ENCODE measurements around the gene PDE6C.

DNA sequence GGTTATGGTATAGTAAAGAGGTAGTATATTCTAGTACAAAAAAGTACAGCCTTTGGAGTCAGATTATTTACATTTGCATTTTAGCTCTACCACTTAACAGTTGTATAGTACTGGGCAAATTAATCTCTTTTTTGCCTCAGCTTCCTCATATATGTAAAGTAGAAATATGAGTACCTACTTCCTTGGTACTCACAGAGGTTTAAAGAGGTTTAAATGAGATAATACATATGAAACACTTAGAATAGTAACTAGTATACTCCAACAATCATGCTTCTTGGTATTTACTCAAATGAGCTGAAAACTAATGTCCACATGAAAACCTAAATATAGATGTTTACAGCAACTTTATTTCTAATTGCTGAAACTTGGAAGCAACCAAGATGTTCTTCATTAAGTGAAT, 75.4 kb downstream of the PDE6C start:
- TF ChIP-seq, protein P1, sequence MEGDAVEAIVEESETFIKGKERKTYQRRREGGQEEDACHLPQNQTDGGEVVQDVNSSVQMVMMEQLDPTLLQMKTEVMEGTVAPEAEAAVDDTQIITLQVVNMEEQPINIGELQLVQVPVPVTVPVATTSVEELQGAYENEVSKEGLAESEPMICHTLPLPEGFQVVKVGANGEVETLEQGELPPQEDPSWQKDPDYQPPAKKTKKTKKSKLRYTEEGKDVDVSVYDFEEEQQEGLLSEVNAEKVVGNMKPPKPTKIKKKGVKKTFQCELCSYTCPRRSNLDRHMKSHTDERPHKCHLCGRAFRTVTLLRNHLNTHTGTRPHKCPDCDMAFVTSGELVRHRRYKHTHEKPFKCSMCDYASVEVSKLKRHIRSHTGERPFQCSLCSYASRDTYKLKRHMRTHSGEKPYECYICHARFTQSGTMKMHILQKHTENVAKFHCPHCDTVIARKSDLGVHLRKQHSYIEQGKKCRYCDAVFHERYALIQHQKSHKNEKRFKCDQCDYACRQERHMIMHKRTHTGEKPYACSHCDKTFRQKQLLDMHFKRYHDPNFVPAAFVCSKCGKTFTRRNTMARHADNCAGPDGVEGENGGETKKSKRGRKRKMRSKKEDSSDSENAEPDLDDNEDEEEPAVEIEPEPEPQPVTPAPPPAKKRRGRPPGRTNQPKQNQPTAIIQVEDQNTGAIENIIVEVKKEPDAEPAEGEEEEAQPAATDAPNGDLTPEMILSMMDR (IDR thresholded peaks at IDR 0.05) = no peak
- no peak for TF ChIP-seq GABPB1 (CRISPR knock-in tag; IDR thresholded peaks at IDR 0.05)
